Transverse colon (tissue), 3 donors: Measurements from ENCODE around the gene GOLT1B.

Experiments used
- CTCF ChIP-seq, 5 experiments: fragments of 200-600 bp in 3 of 5; fragments of 450-650 bp in 2 of 5; sonication (generic) in 3 of 5; IDR thresholded peaks; 1 replicate in 2 of 5; 2 replicates in 3 of 5; pipeline ENCODE4 v1.5.1; 2016 to 2017; ENCODE audit warnings: antibody characterized with exemption in 5 of 5, inconsistent platforms in 3 of 5, mild to moderate bottlenecking in 2 of 5, moderate library complexity in 1 of 5
- POLR2A ChIP-seq: fragments of 450-650 bp; IDR thresholded peaks from one replicate; pipeline ENCODE4 v1.6.1; 2016; ENCODE audit warnings: antibody characterized with exemption, mild to moderate bottlenecking, moderate library complexity

DNA sequence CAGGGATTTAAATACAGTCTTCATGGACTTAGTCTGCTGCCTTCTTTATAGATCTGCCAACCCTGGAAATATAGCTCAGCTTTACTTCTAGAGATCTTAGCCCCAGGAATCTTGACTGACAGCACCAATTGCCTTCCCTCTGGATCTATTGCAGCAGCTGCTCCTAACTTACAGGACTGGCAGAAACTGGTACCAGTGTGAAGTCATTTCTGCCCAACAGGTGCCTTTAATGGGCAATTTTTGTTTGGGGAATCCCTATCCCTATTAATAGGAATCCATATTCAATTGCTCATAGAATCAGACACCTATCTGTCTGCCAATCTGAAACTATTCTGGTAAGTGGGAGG, 51.7 kb downstream of the GOLT1B start:
- TF ChIP-seq CTCF (IDR thresholded peaks at IDR 0.05) (no peak), POLR2A (no peak)
